Measurements from ENCODE around the gene KDM5B.

KDM5B gene

GRCh38 chr1:202710070-202711045, 97.9 kb downstream of the KDM5B start, which contains the start of gene SYT2:
Gene SYT2 (minus strand): TSS chr1:202710454. CDS start chr1:202605772, 104,682 bp downstream.
- DNase-seq: no peak

DNA sequence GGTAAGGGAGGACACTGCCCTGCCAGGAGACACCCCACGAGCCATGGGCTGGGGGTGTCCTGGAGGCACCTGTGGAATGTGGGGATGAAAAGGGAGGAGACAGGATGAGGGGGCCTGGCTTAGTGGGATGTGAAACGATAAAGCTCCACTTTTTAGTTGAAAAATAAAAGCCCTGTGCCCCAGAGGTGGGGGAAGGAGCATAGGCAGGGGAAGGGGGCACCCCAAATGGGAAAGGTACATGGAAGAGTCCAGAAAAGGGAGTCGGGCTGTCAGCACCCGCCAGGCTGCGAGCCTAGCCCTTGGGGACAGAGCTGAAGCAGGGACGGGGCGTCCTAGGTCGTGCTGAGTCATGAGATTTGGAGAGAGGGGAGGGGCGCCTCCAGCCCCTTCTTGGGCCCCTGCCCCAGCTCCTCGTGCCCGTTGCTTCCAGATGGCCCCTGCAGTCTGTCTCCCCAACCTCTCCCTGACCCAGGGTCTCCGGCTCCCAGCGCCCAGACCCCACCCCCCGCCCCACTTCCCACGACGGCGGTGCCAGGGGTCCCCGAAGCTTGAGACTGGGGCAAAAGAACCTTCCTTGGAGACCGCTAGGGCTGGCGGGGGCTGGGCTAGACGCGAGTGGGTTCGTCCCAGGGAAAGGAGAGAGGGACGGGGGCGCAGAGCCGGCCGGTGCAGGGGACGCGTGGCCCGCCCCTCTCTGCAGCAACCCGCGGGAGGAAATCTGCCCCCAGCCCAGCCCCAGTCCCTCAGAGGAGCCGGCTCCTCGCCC, 98.8 kb downstream of the KDM5B start:
- no peak for DNase-seq

GRCh38 chr1:202708456-202709275, 99.6 kb downstream of the KDM5B start:
- DNase-seq: no peak

DNA sequence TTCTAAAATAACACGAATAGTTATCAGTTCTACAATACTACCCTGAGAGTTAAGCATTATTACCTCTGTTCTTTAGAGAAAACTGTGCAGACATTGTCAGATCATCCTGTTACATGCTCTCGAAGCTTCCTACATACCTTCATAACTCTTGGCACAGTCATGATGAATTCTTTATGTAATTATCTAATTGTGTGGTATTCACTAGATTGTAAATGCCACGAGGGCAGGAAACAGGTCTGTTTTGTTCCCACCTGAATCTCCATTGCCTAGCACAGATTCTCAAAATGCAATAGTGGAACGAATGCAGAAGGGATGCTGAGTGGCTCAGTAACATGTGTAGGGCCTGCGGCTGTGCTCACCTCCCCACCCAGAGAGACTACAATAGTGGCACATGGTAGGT, 101.4 kb downstream of the KDM5B start:
- no peak for DNase-seq

- DNase-seq: no peak
These were observed 103.6 kb downstream of the KDM5B start for GRCh38 chr1:202704601-202705000.

- DNase-seq: no peak
These were observed 105.0 kb downstream of the KDM5B start for GRCh38 chr1:202703191-202703590.

DNA sequence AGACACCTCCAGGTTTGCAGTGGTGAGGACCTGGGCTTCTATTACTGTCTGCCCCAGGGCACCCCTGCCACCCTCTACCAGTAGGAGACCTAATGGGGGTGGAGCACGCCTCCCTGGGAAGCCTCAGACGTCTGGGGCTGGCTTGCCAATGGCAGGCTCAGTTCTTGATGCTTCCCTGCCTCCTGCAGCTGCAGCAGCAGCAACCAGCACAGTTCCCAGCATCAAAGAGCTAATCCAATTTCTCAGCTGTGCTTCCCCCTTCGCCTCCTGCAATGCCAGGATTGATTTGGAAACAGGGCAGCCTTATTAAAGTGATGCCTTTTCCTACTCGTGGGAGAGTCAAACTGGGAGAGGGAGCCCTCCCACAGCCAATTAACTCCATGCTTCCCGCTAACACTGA, 106.1 kb downstream of the KDM5B start:
- no peak for DNase-seq

- no peak for DNase-seq
These were observed 107.0 kb downstream of the KDM5B start for GRCh38 chr1:202701200-202701599.

GRCh38 chr1:202700061-202700460, 108.2 kb downstream of the KDM5B start:
- DNase-seq: no peak

GRCh38 chr1:202698276-202698675, 109.9 kb downstream of the KDM5B start:
- no peak for DNase-seq

GRCh38 chr1:202697038-202697437, 111.2 kb downstream of the KDM5B start:
- DNase-seq: no peak

- DNase-seq: no peak
These were observed 113.9 kb downstream of the KDM5B start for GRCh38 chr1:202694314-202694713.

- DNase-seq: peak; percentile 55 to 58
These were observed 115.2 kb downstream of the KDM5B start for GRCh38 chr1:202692959-202693555.

- no peak for DNase-seq
These were observed 116.4 kb downstream of the KDM5B start for GRCh38 chr1:202691816-202692215.

GRCh38 chr1:202689493-202690342, 118.5 kb downstream of the KDM5B start:
- no peak for DNase-seq

DNA sequence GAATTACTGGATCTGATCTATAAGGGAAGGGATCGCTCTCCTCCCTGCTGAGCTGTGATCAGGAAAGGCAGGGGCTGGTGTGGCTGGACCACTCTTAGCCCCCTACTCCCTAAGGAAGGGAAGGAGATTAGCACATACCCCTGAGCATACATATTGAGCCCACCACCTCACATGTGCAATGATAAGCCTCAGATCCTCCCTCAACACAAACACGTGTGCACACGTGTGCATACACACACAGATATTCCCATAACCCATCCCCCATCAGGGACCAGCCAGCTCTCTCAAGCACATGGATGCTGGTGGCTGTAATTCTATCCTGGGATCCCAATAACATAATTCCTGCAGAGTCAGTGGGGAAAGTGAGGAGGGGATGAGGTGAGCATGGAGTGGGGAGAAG, 119.1 kb downstream of the KDM5B start:
- no peak for DNase-seq

DNA sequence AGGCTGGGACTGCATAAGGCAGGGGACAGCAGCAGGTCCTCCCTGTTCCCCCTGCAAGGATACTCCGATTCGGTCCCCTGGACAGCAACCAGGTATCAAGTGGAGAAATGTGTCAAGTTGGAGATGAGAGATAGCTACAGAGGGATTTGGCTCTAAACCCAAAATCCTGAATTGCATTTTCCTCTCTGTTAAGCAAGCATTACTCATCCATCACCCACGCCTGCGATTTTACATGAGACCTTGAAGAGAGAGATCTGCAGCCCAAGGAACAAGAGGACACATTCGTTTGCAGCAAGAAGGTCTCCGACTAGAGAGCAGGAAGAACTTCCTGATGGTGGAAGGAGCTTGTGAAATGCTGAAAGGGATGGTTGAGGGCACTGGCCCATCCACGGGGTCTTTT, 119.8 kb downstream of the KDM5B start:
- no peak for DNase-seq

DNA sequence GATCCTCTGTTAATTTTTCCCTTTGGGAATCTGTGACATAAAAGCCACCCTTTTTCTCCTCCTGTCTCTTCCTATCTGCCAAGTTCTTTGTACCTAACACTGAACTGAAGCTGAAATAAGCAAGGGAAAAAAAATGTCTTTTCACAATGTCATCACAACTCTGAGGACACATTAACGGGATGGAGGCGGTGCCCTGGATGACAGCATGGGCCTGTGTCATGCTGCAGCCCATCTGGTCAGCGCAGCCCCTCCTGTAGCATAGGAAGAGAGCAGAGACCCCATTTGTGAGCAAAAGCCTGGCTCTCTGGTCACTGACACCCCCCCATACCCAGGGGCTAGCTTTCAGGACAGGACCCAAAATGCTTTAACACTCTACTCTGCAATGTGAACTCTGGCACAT, 120.4 kb downstream of the KDM5B start:
- no peak for DNase-seq

DNA sequence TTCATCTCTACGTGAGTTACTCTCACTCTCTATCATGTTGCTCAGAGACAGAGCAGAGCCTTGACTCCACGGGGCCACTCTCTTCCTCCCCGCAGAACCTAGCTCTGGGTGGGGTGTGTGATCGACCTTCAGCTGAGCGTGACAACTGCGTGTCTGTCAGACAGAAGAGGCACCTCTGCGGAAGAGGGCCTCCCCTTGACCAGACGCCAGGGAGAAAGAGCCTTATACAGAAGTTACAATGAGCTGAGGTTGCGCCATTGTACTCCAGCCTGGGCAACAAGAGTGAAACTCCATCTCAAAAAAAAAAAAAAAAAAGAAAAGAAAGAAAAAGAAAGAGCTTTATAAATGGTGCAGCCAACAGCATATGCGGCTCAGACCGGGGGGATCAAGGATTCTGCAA, 120.9 kb downstream of the KDM5B start:
- DNase-seq: no peak

GRCh38 chr1:202685641-202686040, 122.6 kb downstream of the KDM5B start:
- DNase-seq: no peak

DNA sequence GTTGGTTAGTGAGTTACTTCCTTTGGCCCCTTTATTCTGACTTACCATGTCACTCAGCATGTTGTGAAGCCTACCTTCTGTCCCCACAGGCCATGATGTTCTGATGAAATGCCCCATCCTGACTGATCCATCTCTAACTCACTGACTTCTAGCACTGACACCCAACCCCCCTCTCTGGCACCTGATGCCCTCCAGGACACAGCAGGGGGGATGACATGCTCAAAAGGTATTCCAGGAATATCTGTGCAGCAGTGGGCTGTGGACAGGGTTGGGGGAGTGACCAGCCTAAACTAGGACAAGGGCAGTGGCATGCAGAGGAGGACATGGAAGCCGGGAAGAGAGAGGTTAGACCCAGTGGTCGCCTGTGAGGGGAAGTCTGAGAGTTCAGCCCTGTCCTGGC, 123.5 kb downstream of the KDM5B start:
- no peak for DNase-seq

DNA sequence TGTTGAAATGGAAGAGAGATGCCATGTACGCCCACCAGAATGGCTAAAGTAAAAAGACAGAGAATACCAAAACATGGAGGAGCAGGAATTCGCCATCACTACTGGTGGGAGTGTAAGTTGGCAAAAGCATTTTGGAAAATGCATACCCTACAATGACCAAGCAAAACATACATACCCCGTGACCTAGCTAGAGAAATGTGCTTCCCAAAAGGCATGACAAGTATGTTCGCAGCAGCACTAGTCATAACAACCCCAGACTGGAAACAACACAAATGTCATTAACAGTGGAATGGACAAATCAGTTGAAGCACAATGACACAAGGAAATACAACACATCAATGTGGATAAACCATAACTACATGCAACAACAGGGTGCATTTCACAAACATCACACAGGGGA, 125.2 kb downstream of the KDM5B start:
- DNase-seq: no peak

All from activated CD4-positive, alpha-beta T cell treated with anti-CD3 and anti-CD28 coated beads, Interleukin-2, amount 50 U/mL, for 4 hours (primary cell).